Endothelial cell of umbilical vein (primary cell): ENCODE measurements around the gene HEATR1.

ENCODE experiments used
- CTCF ChIP-seq, 2 donors: IDR thresholded peaks; 1 replicate in 1 of 2; 2 replicates in 1 of 2; pipeline ENCODE4 v1.5.1; 2011; ENCODE audit warnings: low read length in 2 of 2, mild to moderate bottlenecking in 2 of 2, moderate library complexity in 2 of 2, control low read depth in 1 of 2, inconsistent platforms in 1 of 2, low read depth in 1 of 2; ENCODE audit not compliant: insufficient read depth in 1 of 2; ENCODE audit errors: extremely low read depth in 1 of 2
- EZH2 ChIP-seq: IDR thresholded peaks from 2 replicates; pipeline ENCODE4 v1.6.1; 2012; ENCODE audit warnings: borderline replicate concordance, low read depth, mild to moderate bottlenecking, moderate library complexity, low read length, inconsistent platforms; ENCODE audit not compliant: severe bottlenecking
- FOS ChIP-seq: IDR thresholded peaks from 2 replicates; pipeline ENCODE4 v1.6.1; 2011; ENCODE audit warnings: mild to moderate bottlenecking, low read length, moderate library complexity, borderline replicate concordance; ENCODE audit not compliant: insufficient read depth
- POLR2A ChIP-seq: IDR thresholded peaks from 2 replicates; pipeline ENCODE4 v1.6.1; 2012; ENCODE audit warnings: low read depth, mild to moderate bottlenecking, control low read depth, low read length
- POLR2AphosphoS5 ChIP-seq: IDR thresholded peaks from 2 replicates; pipeline ENCODE4 v1.6.1; 2012; ENCODE audit warnings: low read depth, mild to moderate bottlenecking, control low read depth, low read length, moderate library complexity; ENCODE audit not compliant: insufficient read depth
- TF ChIP-seq, protein P1 (sequence below): IDR thresholded peaks from 2 replicates; pipeline ENCODE4 v1.6.1; 2011; ENCODE audit not compliant: insufficient read depth, insufficient read length

DNA sequence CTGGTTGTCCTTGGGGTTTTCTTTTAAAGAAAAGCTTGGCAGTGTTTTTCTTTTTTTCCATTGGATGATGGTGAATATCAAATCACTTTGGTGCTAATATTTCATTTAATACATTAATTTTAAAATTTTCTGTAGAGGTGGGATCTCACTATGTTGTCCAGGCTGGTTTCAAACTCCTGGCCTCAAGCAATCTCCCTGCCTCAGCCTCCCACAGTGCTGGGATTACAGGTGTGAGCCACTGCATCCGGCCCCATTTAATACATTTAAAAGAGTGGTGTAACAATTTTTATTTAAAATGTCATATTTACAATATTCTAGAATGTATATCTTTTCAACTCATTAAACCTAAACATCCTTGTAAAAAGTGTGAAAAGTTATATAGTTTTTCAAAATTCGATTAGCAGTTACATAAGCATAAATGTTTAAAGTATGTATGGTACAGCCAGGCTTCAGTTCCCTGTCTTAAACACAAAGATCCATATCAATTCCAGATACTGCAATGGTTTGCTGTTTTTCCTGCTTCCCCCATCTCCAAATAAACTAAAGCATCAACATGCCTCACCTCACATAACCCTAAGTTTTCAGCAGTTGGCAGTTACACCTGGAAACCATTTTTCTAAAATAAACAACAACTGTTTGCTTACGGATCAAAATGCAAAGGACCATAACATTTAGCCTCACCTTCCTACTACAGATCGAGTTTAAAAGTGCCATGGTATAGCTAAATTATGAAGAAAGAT is 89.4 kb downstream of the HEATR1 start:
- TF ChIP-seq, protein P1, sequence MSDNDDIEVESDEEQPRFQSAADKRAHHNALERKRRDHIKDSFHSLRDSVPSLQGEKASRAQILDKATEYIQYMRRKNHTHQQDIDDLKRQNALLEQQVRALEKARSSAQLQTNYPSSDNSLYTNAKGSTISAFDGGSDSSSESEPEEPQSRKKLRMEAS, result no peak
- TF ChIP-seq CTCF (IDR thresholded peaks at IDR 0.05; ENCODE audit: extremely low read depth in 1 of 2, insufficient read depth in 1 of 2, low read depth in 1 of 2, low read length in 2 of 2) (no peak), POLR2AphosphoS5 (no peak), POLR2A (no peak), EZH2 (no peak), FOS (no peak)
